SJCRH30 (cell line): Measurements from ENCODE around the gene KRT27. TPM values are rescaled to one million over a fixed set of nuclear protein-coding genes. Genes with fewer than 3 reads are reported as not detected.
"Not testable (repeated sequence)": the region's sequence is repeated elsewhere in the genome, so short reads cannot be mapped to it uniquely, and the experiment has no call there.

Experiments
- DNase-seq, 2 experiments: peaks; one replicate each; pipeline ENCODE4 v3.0.0-alpha.2; 2015 to 2020
- H3K27ac ChIP-seq: fragments of 250-450 bp; sonication (Bioruptor Pico); 2 replicates; pipeline ENCODE4 v1.5.1; 2020; ENCODE audit warnings: mild to moderate bottlenecking, moderate library complexity
- H3K27me3 ChIP-seq: fragments of 250-450 bp; sonication (Bioruptor Pico); 2 replicates; pipeline ENCODE4 v1.5.1; 2020; ENCODE audit warnings: mild to moderate bottlenecking, moderate library complexity
- H3K36me3 ChIP-seq: fragments of 250-450 bp; sonication (Bioruptor Pico); 2 replicates; pipeline ENCODE4 v1.5.1; 2020; ENCODE audit warnings: mild to moderate bottlenecking, moderate library complexity
- H3K4me1 ChIP-seq: fragments of 250-450 bp; sonication (Bioruptor Pico); 2 replicates; pipeline ENCODE4 v1.5.1; 2020; ENCODE audit warnings: mild to moderate bottlenecking, moderate library complexity
- H3K4me3 ChIP-seq: fragments of 250-450 bp; sonication (Bioruptor Pico); 2 replicates; pipeline ENCODE4 v1.5.1; 2020; ENCODE audit warnings: mild to moderate bottlenecking, moderate library complexity
- H3K9me3 ChIP-seq: fragments of 250-450 bp; sonication (Bioruptor Pico); replicated peaks from 2 replicates; pipeline ENCODE4 v1.5.1; 2020; ENCODE audit warnings: mild to moderate bottlenecking, moderate library complexity
- total RNA-seq: library from RNA; depleted of rRNA; stranded (reverse); fragments of >200 nt; shearing (Covaris generic); gene quantifications from 2 replicates; pipeline ENCODE4 v1.2.3, GENCODE V29; 2014; rRNA removed

Gene KRT27
- total RNA-seq, 1 experiment from 2014 or later = not detected

- no peak overlapping the region for H3K4me3 ChIP-seq
- H3K36me3 ChIP-seq = no peaks in the 10 kb centered on the region
- H3K4me1 ChIP-seq = no peaks in the 10 kb centered on the region
- no peak overlapping the region for H3K27ac ChIP-seq
- DNase-seq = no peak
- no peaks in the 10 kb centered on the region for H3K27me3 ChIP-seq
- no peaks in the 10 kb centered on the region for H3K9me3 ChIP-seq
Observed at GRCh38 chr17:40753804-40754203, 28.5 kb downstream of the KRT27 start.

- no peaks in the 10 kb centered on the region for H3K4me1 ChIP-seq
- no peaks in the 10 kb centered on the region for H3K9me3 ChIP-seq
- no peak overlapping the region for H3K27ac ChIP-seq
- no peak overlapping the region for H3K4me3 ChIP-seq
- no peak for DNase-seq
- no peaks in the 10 kb centered on the region for H3K36me3 ChIP-seq
- no peaks in the 10 kb centered on the region for H3K27me3 ChIP-seq
Observed at GRCh38 chr17:40751065-40751464, 31.3 kb downstream of the KRT27 start.

- Histone ChIP-seq H3K4me1 (no peaks in the 10 kb centered on the region), H3K27me3 (no peaks in the 10 kb centered on the region), H3K4me3 (no peak overlapping the region), H3K27ac (no peak overlapping the region), H3K9me3 (no peaks in the 10 kb centered on the region), H3K36me3 (no peaks in the 10 kb centered on the region)
- no peak for DNase-seq
Observed at GRCh38 chr17:40750391-40750790, 32.0 kb downstream of the KRT27 start.

GRCh38 chr17:40748666-40749065 lies 33.7 kb downstream of the KRT27 start:
- not testable (repeated sequence) for H3K4me1 ChIP-seq, H3K27me3 ChIP-seq, DNase-seq, H3K9me3 ChIP-seq, H3K36me3 ChIP-seq, H3K27ac ChIP-seq, H3K4me3 ChIP-seq

- Histone ChIP-seq H3K27ac (no peak overlapping the region), H3K36me3 (no peaks in the 10 kb centered on the region), H3K4me3 (no peak overlapping the region), H3K27me3 (peaks cover 2% of the 10 kb centered on the region; the same call in 1 of the 2 replicates), H3K4me1 (no peaks in the 10 kb centered on the region), H3K9me3 (peaks cover 3% of the 10 kb centered on the region; the same call in 1 of the 2 replicates)
- no peak for DNase-seq
Observed at GRCh38 chr17:40738553-40738952, 43.8 kb downstream of the KRT27 start.

- Histone ChIP-seq H3K4me3 (no peak overlapping the region), H3K9me3 (no peaks in the 10 kb centered on the region), H3K27me3 (peaks cover 2% of the 10 kb centered on the region; the same call in 1 of the 2 replicates), H3K36me3 (no peaks in the 10 kb centered on the region), H3K27ac (no peak overlapping the region), H3K4me1 (no peaks in the 10 kb centered on the region)
- no peak for DNase-seq
Observed at GRCh38 chr17:40735016-40735415, 47.3 kb downstream of the KRT27 start.

- Histone ChIP-seq H3K4me1 (no peaks in the 10 kb centered on the region), H3K27me3 (peaks cover under 1% of the 10 kb centered on the region; the same call in 1 of the 2 replicates), H3K4me3 (no peak overlapping the region), H3K9me3 (no peaks in the 10 kb centered on the region), H3K36me3 (no peaks in the 10 kb centered on the region), H3K27ac (no peak overlapping the region)
- no peak for DNase-seq
Observed at GRCh38 chr17:40734018-40734417, 48.3 kb downstream of the KRT27 start.

- Histone ChIP-seq H3K36me3 (no peaks in the 10 kb centered on the region), H3K4me1 (no peaks in the 10 kb centered on the region), H3K27me3 (no peaks in the 10 kb centered on the region), H3K27ac (no peak overlapping the region), H3K9me3 (no peaks in the 10 kb centered on the region), H3K4me3 (no peak overlapping the region)
- no peak for DNase-seq
Observed at GRCh38 chr17:40730970-40731369, 51.4 kb downstream of the KRT27 start.

- no peaks in the 10 kb centered on the region for H3K27me3 ChIP-seq
- no peak overlapping the region for H3K4me3 ChIP-seq
- no peak for DNase-seq
- H3K9me3 ChIP-seq = no peaks in the 10 kb centered on the region
- no peaks in the 10 kb centered on the region for H3K4me1 ChIP-seq
- no peaks in the 10 kb centered on the region for H3K36me3 ChIP-seq
- H3K27ac ChIP-seq = no peak overlapping the region
Observed at GRCh38 chr17:40727447-40728231, 54.7 kb downstream of the KRT27 start.

- H3K4me1 ChIP-seq = no peaks in the 10 kb centered on the region
- H3K27ac ChIP-seq = no peak overlapping the region
- H3K36me3 ChIP-seq = no peaks in the 10 kb centered on the region
- H3K9me3 ChIP-seq = no peaks in the 10 kb centered on the region
- DNase-seq = no peak
- no peaks in the 10 kb centered on the region for H3K27me3 ChIP-seq
- no peak overlapping the region for H3K4me3 ChIP-seq
Observed at GRCh38 chr17:40726919-40727318, 55.4 kb downstream of the KRT27 start.

Other genes with a start within 250 kb of the KRT27 start
- gene CCR7, start 217.1 kb downstream of the KRT27 start, total RNA-seq = 0.05 TPM in 1 of 2 replicates, not detected in the other
- gene SMARCE1, start 134.7 kb downstream of the KRT27 start, total RNA-seq = 129 and 139 TPM in 2 replicates
- gene KRT222, start 117.4 kb downstream of the KRT27 start, total RNA-seq = not detected in 2 replicates
- gene KRT24, start 78.8 kb downstream of the KRT27 start, total RNA-seq = not detected in 2 replicates
- not detected in 2 replicates for gene KRT25, start 27.2 kb downstream of the KRT27 start, total RNA-seq
- not detected in 2 replicates for gene KRT26, start 10.3 kb downstream of the KRT27 start, total RNA-seq
- gene KRT28, start 17.4 kb upstream of the KRT27 start, total RNA-seq = 0.20 TPM in 1 of 2 replicates, not detected in the other
- 20.4 and 22.5 TPM in 2 replicates for gene KRT10, start 40.1 kb upstream of the KRT27 start, total RNA-seq
- gene KRT12, start 84.7 kb upstream of the KRT27 start, total RNA-seq = not detected in 2 replicates
- 0.08 and 0.28 TPM in 2 replicates for gene KRT20, start 102.7 kb upstream of the KRT27 start, total RNA-seq
- gene KRT23, start 155.1 kb upstream of the KRT27 start, total RNA-seq = not detected in 2 replicates
- not detected in 2 replicates for gene KRT39, start 184.4 kb upstream of the KRT27 start, total RNA-seq
- gene KRT40, start 201.8 kb upstream of the KRT27 start, total RNA-seq = not detected in 2 replicates
- not detected in 2 replicates for gene KRTAP3-3, start 211.6 kb upstream of the KRT27 start, total RNA-seq
- not detected in 2 replicates for gene KRTAP3-2, start 217.4 kb upstream of the KRT27 start, total RNA-seq
- not detected in 2 replicates for gene KRTAP3-1, start 226.6 kb upstream of the KRT27 start, total RNA-seq
- not detected in 2 replicates for gene KRTAP1-5, start 244.7 kb upstream of the KRT27 start, total RNA-seq
- gene KRTAP1-4, start 247.6 kb upstream of the KRT27 start, total RNA-seq = not detected in 2 replicates